RWPE2 (cell line): ENCODE results near the gene SVIL.

Experiments
- ATAC-seq: fragments of 200-7000 bp; cut with Tn5 transposase; 3 replicates; pipeline ENCODE4 v1.9.1; 2021; ENCODE audit warnings: low read depth
- DNase-seq: peaks from one replicate; pipeline ENCODE4 v3.0.0-alpha.2; 2020; ENCODE audit warnings: low spot score
- H3K27ac ChIP-seq: fragments of 450-650 bp; 2 replicates; pipeline ENCODE4 v1.5.1; 2017; ENCODE audit warnings: mild to moderate bottlenecking; ENCODE audit not compliant: poor library complexity, severe bottlenecking
- H3K27me3 ChIP-seq: fragments of 250-450 bp; sonication (Bioruptor Pico); 2 replicates; pipeline ENCODE4 v1.5.1; 2021; ENCODE audit warnings: mild to moderate bottlenecking, moderate library complexity; ENCODE audit not compliant: insufficient read depth, poor library complexity, severe bottlenecking
- H3K36me3 ChIP-seq: fragments of 250-450 bp; sonication (Bioruptor Pico); 2 replicates; pipeline ENCODE4 v1.5.1; 2020; ENCODE audit warnings: low read depth, mild to moderate bottlenecking, moderate library complexity
- H3K4me1 ChIP-seq: fragments of 250-450 bp; sonication (Bioruptor Pico); 2 replicates; pipeline ENCODE4 v1.5.1; 2021; ENCODE audit warnings: mild to moderate bottlenecking, moderate library complexity; ENCODE audit not compliant: insufficient read depth, poor library complexity, severe bottlenecking
- H3K4me3 ChIP-seq: fragments of 250-450 bp; sonication (Bioruptor Pico); 2 replicates; pipeline ENCODE4 v1.5.1; 2021; ENCODE audit warnings: mild to moderate bottlenecking, moderate library complexity; ENCODE audit not compliant: severe bottlenecking
- H3K9me3 ChIP-seq: fragments of 250-450 bp; sonication (Bioruptor Pico); 2 replicates; pipeline ENCODE4 v1.5.1; 2021; ENCODE audit warnings: mild to moderate bottlenecking, moderate library complexity; ENCODE audit not compliant: severe bottlenecking
- TF ChIP-seq, protein P1 (sequence below): fragments of 450-650 bp; IDR thresholded peaks from one replicate; pipeline ENCODE4 v1.5.1; 2017; ENCODE audit warnings: mild to moderate bottlenecking, moderate library complexity; ENCODE audit not compliant: poor library complexity, severe bottlenecking

SVIL gene

DNA sequence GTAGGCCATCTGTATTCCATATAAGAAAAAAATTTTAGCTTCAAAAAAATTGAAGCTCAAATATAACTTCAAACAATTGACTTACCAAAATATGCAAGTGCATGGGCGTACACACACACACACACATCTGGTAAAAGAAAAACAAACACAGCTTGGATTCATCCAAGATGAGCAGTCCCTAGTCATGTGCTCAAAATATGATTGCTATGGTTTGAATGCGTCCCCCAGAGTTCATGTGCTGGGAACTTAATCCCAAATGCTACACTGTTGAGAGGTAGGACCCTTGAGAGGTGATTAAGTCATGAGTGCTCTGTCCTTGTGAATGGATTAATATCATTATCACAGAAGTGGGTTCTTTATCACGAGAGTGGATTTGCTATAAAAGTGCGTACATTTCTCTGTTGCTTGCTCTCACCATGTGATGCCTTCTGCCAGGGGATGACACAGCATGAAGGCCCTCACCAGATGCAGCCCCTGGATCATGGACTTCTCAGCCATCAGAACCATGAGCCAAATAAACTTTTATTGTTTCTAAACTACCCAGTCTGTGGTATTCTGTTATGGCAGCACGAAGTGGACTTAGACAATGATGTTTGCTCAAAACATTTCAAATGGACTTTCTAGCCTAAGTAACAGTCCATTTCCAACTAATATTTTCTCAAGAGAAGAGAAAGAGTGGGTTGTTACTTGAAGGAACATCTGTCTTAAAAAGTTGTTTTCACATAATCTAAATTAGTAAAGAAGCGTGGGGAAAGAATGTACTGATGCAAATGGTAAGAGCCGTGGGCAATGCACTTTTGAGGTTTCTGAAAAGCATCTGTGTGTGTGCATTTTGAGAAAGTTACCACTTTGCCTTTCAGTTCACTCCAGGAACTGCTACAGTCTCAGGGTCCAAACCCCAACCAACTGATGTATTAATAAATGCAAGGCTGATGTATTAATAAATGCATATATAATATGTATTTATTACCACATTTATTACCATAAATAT, 15.1 kb upstream of the SVIL start:
- H3K9me3 ChIP-seq: no peaks in the 10 kb centered on the region
- no peaks in the 10 kb centered on the region for H3K27me3 ChIP-seq
- no peaks in the 10 kb centered on the region for H3K36me3 ChIP-seq
- peaks cover 22% of the 10 kb centered on the region for H3K4me1 ChIP-seq
- H3K27ac ChIP-seq: no peak overlapping the region
- TF ChIP-seq, protein P1, sequence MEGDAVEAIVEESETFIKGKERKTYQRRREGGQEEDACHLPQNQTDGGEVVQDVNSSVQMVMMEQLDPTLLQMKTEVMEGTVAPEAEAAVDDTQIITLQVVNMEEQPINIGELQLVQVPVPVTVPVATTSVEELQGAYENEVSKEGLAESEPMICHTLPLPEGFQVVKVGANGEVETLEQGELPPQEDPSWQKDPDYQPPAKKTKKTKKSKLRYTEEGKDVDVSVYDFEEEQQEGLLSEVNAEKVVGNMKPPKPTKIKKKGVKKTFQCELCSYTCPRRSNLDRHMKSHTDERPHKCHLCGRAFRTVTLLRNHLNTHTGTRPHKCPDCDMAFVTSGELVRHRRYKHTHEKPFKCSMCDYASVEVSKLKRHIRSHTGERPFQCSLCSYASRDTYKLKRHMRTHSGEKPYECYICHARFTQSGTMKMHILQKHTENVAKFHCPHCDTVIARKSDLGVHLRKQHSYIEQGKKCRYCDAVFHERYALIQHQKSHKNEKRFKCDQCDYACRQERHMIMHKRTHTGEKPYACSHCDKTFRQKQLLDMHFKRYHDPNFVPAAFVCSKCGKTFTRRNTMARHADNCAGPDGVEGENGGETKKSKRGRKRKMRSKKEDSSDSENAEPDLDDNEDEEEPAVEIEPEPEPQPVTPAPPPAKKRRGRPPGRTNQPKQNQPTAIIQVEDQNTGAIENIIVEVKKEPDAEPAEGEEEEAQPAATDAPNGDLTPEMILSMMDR: no peak
- no peak overlapping the region for H3K4me3 ChIP-seq
- no peak for DNase-seq
- no peak for ATAC-seq

DNA sequence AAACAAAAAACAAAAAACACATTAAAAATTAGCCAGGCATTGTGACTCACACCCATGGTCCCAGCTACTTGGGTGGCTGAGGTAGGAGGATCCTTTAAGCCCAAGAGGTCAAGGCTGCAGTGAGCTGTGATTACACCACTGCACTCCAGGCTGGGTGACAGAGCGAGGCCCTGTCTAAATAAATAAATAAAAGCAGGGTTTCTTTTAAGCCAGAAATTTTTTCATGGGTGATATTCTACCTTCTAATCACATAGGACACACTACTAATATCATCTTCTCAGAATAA, 14.2 kb upstream of the SVIL start:
- no peak for ATAC-seq
- H3K9me3 ChIP-seq: no peaks in the 10 kb centered on the region
- H3K27ac ChIP-seq: no peak overlapping the region
- TF ChIP-seq, protein P1: no peak
- DNase-seq: no peak
- H3K27me3 ChIP-seq: no peaks in the 10 kb centered on the region
- no peak overlapping the region for H3K4me3 ChIP-seq
- H3K4me1 ChIP-seq: peaks cover 22% of the 10 kb centered on the region
- H3K36me3 ChIP-seq: no peaks in the 10 kb centered on the region

DNA sequence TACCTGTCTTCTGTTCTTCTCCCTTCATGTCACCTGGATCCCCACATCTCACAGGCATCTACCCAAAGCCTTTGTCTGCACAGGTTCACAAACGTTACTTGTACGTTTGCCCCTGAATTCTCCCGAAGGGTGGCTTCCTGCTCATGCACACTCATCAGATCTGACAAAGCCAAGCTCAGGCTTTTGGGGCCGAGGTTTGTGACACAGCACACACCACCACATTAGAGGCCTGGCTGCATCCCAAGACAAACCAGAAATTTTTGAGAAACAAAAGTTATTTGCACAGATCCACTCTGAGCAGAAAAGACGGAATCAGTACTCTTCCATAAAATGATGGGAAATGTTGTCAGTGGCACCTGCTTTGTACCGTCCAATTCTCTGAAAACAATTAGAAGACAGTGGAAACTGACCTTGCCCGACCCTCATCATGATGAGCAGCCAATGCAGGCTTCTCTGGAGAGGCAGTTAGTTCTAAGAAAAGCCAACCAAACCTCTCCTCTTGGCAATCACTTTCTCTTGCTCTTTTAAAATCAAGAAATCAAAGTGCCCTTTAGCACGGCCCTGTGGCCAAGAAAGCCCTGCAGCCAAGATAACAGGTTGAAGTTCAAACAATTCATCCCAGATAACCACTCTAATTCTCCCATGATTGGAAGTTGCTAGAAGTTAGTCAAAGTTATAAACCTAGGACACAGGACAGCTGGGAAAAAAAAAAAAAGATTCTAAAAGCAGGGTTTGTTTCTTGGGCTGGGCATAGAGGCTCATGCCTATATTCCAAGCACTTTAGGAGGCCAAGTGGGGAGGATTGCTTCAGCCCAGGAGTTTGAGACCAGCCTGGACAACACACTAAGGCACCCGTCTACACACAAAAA, 13.6 kb upstream of the SVIL start:
- no peak overlapping the region for H3K4me3 ChIP-seq
- H3K27ac ChIP-seq: no peak overlapping the region
- TF ChIP-seq, protein P1: no peak
- no peaks in the 10 kb centered on the region for H3K9me3 ChIP-seq
- H3K4me1 ChIP-seq: peaks cover 22% of the 10 kb centered on the region
- no peaks in the 10 kb centered on the region for H3K27me3 ChIP-seq
- ATAC-seq: no peak
- no peak for DNase-seq
- no peaks in the 10 kb centered on the region for H3K36me3 ChIP-seq

DNA sequence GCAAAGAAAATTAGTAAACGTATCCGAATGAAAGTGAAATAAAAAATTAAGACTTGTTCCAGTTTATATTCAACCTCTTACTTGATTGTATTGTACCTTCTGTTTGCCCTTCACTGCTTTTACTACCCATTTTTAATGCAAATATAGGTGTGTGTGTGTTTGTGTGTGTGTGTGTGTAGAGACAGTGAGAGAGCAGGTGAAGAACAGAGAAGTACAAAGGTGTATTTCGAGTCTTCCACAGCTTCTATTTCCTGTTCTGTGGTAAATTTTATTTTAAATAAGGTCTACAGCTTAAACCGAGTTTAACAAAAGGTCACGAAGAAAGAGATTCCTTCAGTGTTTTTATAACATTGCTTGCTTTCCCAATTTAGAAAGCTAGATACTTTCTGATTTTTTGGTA, 12.7 kb upstream of the SVIL start:
- peaks cover 22% of the 10 kb centered on the region for H3K4me1 ChIP-seq

More for the DNA sequence above, 12.7 kb upstream of the SVIL start:
- no peaks in the 10 kb centered on the region for H3K27me3 ChIP-seq
- no peaks in the 10 kb centered on the region for H3K36me3 ChIP-seq
- H3K27ac ChIP-seq: peak overlapping the region; percentile 55
- no peak for DNase-seq
- H3K9me3 ChIP-seq: no peaks in the 10 kb centered on the region
- no peak for ATAC-seq
- H3K4me3 ChIP-seq: no peak overlapping the region
- TF ChIP-seq, protein P1: no peak
